GM19043 (cell line): Measurements from ENCODE around the gene PGPEP1.
"Not testable (repeated sequence)": the region's sequence is repeated elsewhere in the genome, so short reads cannot be mapped to it uniquely, and the experiment has no call there.

Experiments used
- ATAC-seq: cut with Tn5 transposase; IDR thresholded peaks from one replicate; pipeline ENCODE4 v1.9.1; 2021; ENCODE audit warnings: low read depth; ENCODE audit not compliant: unreplicated experiment

The PGPEP1 gene

GRCh38 chr19:18388960-18389725 lies 48.7 kb downstream of the PGPEP1 start:
- no peak for ATAC-seq

GRCh38 chr19:18389726-18390064 lies 49.3 kb downstream of the PGPEP1 start:
- no peak for ATAC-seq

GRCh38 chr19:18390065-18390907 lies 49.9 kb downstream of the PGPEP1 start:
- ATAC-seq: no peak

GRCh38 chr19:18391509-18392075 lies 51.2 kb downstream of the PGPEP1 start:
- no peak for ATAC-seq

GRCh38 chr19:18392417-18392816 lies 52.0 kb downstream of the PGPEP1 start:
- ATAC-seq: no peak

- ATAC-seq: no peak
Observed at GRCh38 chr19:18392926-18393325, 52.5 kb downstream of the PGPEP1 start.

GRCh38 chr19:18393836-18394235 lies 53.4 kb downstream of the PGPEP1 start:
- no peak for ATAC-seq

GRCh38 chr19:18396471-18397241 lies 56.3 kb downstream of the PGPEP1 start:
- no peak for ATAC-seq

GRCh38 chr19:18397242-18398202 lies 57.1 kb downstream of the PGPEP1 start, which contains the start of gene LRRC25:
Gene LRRC25 (minus strand): TSS chr19:18397622. CDS start chr19:18396963, 659 bp downstream.
- ATAC-seq: no peak

GRCh38 chr19:18399008-18399407 lies 58.6 kb downstream of the PGPEP1 start:
- no peak for ATAC-seq

GRCh38 chr19:18401580-18402112 lies 61.2 kb downstream of the PGPEP1 start:
- ATAC-seq: no peak

GRCh38 chr19:18402455-18403248 lies 62.3 kb downstream of the PGPEP1 start:
- ATAC-seq: not testable (repeated sequence)

GRCh38 chr19:18405754-18406153 lies 65.4 kb downstream of the PGPEP1 start:
- ATAC-seq: not testable (repeated sequence)

GRCh38 chr19:18406749-18407148 lies 66.4 kb downstream of the PGPEP1 start:
- no peak for ATAC-seq

GRCh38 chr19:18408053-18408476 lies 67.7 kb downstream of the PGPEP1 start:
- peak; percentile 57 for ATAC-seq

- no peak for ATAC-seq
Observed at GRCh38 chr19:18412610-18413239, 72.3 kb downstream of the PGPEP1 start.

GRCh38 chr19:18414504-18415177 lies 74.2 kb downstream of the PGPEP1 start:
- ATAC-seq: no peak
